Activated CD4-positive, alpha-beta T cell treated with anti-CD3 and anti-CD28 coated beads, Interleukin-2, Interleukin-4, amounts not matched to agents 100 ng/mL and 50 ng/mL, durations not matched to agents 16 hours and 8 hours (primary cell): ENCODE results near the gene VAT1L.

ENCODE experiments used
- DNase-seq: peaks from one replicate; pipeline ENCODE4 v3.0.0-alpha.2; 2020; ENCODE audit warnings: low spot score

VAT1L gene

DNA sequence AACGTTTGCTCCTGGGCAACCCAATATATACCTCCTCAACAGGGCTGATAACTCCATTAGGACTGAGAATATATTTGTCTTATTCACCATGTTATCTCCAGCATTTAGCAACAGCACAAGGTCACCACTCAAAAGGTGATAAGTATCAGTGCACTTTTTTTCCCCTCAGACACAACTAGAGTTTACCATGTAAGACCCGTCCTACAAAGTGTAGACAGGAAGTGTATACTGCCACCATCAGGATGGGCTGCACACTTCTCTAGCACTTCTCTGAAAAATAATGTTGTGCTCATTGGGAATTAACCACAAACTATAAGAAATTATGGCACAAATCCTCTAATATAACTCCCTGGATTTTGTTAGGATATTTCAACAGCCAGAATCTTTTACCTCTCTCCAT is 5.7 kb upstream of the VAT1L start:
- DNase-seq: no peak

DNA sequence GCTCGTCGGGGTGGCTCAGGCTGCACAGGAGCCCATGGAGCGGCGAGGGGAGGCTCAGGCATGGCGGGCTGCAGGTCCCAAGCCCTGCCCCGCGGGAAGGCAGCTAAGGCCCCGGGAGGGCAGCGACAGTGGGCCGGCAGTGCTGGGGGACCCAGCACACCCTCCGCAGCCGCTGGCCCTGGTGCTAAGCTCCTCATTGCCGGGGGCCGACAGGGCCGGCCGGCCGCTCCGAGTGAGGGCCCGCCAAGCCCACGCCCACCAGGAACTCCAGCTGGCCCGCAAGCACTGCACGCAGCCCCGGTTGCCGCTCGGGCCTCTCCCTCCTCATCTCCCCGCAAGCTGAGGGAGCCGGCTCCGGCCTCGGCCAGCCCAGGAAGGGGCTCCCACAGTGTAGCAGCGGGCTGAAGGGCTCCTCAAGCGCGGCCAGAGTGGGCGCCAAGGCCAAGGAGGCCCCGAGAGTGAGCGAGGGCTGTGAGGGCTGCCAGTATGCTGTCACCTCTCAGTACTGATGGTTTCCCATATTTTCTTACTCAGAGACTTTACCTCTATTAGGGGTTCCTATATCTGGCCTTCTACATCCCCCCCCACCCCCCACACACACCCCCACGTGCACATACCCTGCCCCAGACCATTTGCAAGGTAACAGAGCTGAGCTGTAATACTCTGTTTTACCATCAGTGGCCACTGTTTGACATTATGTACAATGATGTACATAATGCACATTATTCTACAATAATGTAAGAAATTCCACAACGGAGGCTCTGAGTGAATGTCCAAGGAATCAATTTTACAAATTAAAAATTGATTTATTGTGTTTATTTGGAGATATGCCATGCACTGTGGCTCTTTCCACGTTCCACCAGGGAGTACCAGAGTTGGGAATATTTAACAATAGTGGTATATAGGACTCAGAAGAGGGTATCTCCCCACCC is 3.7 kb upstream of the VAT1L start:
- no peak for DNase-seq

DNA sequence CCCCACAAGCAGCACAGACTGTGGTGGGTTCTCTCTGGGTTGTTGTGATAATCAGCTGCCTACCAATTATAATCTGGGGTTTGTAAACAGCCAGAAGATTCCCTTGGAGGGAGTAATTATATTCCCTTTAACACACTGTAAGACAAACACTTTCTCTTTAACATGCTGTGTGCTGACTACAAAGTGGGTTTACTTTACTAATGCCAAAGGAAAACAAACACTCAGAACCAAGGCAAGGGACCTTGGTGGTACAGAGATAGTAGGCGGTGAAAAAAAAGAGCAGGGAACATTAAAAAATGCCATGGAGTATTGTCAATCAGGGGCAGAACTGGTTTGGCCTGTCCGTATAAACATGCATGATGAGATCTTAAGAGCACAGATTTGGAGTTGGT is 3.0 kb upstream of the VAT1L start:
- DNase-seq: no peak

DNA sequence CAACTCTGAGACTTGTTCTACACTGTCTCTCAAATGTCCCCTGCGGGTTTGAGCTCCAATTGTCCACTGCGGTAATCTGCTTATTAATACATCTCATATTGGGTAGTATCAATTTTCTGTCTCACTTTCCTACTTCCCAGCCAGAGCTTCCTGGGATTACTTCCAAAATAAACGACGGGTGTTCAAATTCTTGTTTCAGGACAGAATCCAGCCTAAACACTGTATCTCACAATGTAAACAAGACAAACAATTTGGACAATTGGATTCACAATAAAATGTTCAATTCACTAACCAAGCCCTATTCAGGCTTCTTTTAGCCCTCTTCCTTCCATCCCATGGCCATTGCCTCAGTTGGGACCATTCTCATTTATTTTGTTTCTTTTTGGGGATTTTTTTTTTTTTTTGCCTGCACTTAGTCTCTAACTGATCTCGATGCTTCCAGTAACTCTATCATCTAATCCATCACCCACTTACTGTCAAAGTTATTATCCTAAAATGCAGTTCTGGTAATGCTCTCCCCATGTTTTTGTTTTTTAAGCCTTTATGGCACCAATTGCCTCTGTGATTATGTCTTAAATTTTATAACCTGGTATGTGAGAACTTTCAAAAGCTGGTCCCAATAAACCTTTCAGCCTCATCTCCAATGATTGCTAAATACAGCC is 2.0 kb upstream of the VAT1L start:
- no peak for DNase-seq

DNA sequence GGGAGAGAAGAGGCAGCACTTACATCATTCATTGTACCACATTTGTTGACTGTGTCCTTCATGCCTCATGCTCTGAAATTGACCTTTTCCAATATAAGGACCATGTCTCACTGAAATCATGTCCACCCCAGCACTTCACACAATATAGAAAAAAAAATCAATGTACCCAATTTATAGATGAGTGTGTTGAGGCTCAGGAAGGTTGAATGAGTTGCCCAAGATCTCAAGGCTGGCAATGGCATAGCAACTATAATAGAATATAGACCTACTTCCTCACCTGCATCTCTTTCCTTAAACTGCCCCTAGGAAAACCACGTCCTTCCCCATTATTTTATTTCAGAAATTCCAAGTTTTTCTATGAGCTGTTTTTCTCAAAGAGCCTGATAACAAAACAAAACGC is 912 bp upstream of the VAT1L start:
- no peak for DNase-seq

DNA sequence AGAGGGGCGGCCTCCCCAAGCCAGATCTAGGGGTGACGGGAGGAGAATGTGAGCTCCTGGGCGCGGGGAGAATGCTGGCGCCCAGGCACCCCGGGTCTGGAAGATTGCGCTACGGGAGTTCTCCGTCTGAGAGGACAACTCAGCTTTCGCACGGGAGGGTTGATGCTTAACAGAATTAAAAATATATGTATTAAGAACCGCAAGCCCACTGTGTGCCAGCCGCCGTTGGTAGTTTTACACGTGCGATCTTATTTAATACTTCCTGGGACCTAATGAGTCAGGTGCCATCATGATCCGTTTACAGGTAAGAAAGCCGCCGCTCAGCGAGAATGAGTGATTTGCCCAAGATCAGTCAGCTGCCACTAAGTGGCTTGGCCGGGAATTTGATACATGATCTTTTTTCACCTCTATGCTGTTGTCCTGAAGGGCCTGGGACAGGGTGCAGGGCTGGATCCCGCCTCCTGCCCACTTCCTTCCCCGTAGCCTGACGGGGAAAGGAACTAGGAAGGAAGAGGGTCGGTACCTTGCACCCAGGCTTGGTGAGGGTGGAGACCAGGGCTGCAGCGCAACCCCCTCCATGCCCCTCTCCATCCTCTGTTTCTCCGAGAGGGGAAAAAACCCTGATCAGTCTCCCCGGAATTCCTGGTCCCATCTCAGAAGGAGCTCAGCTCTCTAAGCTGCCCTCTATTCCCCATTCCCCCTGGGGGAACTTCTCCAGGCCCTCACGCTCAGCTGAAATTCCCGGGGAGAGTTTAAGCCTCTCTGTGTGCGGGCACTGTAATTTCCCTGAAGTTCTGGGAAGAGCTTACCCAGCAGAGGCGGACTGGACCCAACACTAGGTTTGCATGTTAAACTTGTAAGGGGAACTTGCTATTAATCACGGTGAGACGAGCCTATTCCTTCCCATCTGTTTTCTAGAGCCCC is 983 bp downstream of the VAT1L start:
- DNase-seq: no peak

- no peak for DNase-seq
Measured at GRCh38 chr16:77790009-77790372, 1.6 kb downstream of the VAT1L start.

- no peak for DNase-seq
Measured at GRCh38 chr16:77790912-77791311, 2.5 kb downstream of the VAT1L start.

- no peak for DNase-seq
Measured at GRCh38 chr16:77793417-77793816, 5.1 kb downstream of the VAT1L start.

DNA sequence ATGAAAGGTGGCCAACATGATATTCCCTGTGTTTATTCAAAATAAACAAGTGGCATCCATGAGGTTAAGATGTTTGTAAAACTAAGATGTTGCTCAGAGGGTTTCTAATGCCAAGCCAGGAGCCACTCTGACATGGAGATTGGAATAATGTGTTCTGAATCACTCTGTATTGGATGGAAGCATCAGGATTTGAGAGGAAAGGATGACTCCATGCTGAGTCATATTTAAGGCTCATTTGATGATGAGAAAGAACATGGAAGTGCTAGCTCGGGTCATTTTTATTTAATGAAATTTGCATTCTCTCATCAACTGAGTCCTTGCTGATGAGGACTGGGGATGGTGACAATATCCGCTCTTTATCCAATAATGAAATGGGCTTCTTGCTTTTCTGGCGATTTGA is 6.2 kb downstream of the VAT1L start:
- DNase-seq: no peak

GRCh38 chr16:77801817-77802216 is 13.5 kb downstream of the VAT1L start:
- no peak for DNase-seq

- DNase-seq: no peak
Measured at GRCh38 chr16:77805398-77805797, 17.0 kb downstream of the VAT1L start.

GRCh38 chr16:77807021-77807420 is 18.7 kb downstream of the VAT1L start:
- no peak for DNase-seq

- DNase-seq: no peak
Measured at GRCh38 chr16:77812856-77813500, 24.6 kb downstream of the VAT1L start.

DNA sequence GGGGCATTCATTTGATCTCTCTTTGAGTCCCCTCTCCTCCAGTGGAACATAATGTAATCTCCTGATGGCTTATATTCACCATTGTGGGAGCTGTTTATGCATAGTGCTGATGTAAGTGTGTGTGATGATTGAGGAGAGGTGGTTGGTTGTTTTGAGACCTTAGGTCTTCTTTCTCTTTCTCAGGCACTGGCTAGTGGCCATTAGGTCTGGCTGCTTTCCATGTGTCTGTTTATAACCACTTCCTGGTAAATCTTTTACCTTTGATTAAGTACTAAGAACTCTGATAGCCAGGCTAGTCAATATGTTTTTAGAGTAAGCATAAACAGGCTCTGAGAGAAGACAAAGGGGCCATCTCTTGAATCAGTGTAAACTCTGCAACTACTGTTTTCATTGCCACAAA is 27.9 kb downstream of the VAT1L start:
- DNase-seq: no peak

GRCh38 chr16:77820340-77820739 is 32.0 kb downstream of the VAT1L start:
- DNase-seq: no peak

DNA sequence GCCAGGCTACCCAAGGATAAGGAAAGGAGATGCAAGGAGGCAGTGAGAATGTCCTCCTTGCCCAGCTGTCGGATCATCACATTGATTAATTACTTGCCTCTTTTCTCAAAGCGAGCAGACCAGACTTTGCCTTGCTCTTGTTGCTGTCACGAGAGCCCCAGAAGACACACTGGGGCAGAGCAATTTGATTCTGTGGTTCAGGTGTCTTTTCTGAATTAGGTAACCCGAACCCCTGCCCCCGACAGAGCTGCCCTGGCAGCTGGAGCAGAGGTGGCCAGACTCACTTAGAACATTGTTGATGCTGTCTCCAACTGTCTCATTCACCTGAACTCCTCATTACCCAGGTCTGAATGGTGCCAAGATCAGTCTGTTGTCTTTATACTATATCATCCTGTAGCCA is 34.3 kb downstream of the VAT1L start:
- DNase-seq: no peak

GRCh38 chr16:77823067-77823466 is 34.7 kb downstream of the VAT1L start:
- DNase-seq: no peak

- DNase-seq: no peak
Measured at GRCh38 chr16:77825196-77825595, 36.8 kb downstream of the VAT1L start.

DNA sequence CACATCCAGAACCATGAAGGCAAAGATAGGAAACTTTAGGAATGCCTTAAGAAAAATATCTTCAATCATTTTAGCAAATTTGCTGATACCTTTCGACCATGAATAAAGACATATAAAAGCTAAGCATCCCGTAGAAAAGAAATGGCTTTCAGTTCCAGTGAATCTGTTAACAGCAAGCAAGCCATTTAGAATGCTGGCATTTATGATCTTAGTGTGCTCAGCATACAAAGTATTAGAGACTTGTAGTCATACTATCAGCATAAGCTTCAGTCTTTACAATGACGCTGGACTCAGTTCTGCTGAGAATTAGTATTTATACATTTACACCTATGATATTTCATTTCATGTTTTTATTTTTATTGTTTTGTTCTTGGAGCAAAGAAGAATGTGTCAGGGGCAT is 38.7 kb downstream of the VAT1L start:
- DNase-seq: no peak

DNA sequence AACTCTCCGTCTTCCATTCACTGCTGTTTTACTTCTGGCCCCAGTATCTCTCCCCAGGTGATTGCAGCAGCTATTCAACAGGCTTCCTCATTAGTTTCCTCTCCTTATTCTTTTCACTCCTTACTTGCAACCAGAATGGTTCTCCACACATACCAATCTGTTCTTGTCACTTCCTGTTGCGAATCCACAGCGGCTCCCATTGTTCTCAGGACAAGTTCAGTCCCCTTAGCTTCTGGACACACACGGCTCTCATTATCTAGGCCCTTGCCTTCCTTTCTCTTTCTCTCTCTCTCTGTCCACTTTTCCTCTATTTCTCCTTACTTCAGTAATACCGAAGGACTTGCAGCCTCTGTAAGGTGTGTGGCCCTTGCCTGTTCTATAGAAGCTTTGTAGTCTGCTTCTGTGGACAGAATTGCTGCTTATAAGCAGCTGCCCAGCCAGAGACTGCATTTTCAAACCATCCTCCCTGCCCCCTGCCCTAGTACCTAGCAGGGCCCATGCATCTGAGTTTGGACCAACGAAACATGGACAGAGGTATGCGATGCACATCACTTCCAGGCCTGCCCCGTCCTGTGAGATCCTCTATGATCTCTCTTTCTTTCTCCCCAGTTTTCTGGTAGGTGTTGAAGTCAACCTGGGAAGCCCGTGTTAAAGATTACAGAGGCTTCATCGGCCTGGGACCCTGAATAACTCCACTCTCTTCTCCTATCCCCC is 45.7 kb downstream of the VAT1L start:
- no peak for DNase-seq
